ENCODE data around the gene IQSEC1. TPM values are rescaled to one million over a fixed set of nuclear protein-coding genes. Genes with fewer than 3 reads are reported as not detected.

The IQSEC1 gene
- total and polyA plus RNA-seq, 8 donors: 24.9 to 57.0 (median 34.2) TPM

DNA sequence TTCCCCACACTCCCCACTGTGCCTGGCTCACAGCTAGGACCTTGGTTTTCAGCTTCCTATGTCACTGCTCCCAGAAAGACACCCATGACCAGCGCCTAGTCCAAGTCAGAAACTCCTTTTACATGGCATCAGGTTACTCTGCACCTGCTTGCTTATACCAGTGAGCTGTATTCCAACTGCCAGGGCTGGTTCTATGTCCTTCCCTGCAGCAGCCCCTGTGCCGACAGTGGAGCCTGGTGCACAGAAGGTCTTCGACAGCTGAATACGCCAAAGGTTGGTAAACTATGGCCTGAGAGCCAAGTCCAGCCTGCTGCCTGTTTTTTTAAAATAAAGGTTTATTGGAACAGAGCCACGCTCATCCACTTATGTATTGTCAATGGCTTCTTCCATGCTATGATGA is 102.5 kb downstream of the IQSEC1 start:
- TF ChIP-seq, protein P1, sequence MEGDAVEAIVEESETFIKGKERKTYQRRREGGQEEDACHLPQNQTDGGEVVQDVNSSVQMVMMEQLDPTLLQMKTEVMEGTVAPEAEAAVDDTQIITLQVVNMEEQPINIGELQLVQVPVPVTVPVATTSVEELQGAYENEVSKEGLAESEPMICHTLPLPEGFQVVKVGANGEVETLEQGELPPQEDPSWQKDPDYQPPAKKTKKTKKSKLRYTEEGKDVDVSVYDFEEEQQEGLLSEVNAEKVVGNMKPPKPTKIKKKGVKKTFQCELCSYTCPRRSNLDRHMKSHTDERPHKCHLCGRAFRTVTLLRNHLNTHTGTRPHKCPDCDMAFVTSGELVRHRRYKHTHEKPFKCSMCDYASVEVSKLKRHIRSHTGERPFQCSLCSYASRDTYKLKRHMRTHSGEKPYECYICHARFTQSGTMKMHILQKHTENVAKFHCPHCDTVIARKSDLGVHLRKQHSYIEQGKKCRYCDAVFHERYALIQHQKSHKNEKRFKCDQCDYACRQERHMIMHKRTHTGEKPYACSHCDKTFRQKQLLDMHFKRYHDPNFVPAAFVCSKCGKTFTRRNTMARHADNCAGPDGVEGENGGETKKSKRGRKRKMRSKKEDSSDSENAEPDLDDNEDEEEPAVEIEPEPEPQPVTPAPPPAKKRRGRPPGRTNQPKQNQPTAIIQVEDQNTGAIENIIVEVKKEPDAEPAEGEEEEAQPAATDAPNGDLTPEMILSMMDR (IDR thresholded peaks at IDR 0.05): no peak
- Histone ChIP-seq H3K27me3 (peaks cover 0 to 5% of the 10 kb centered on the region in 2 donors), H3K4me3 (no peak overlapping the region), H3K4me1 (peaks cover 7 to 39% of the 10 kb centered on the region in 2 donors), H3K36me3 (no peaks in the 10 kb centered on the region), H3K9me3 (no peaks in the 10 kb centered on the region), H3K27ac (no peak overlapping the region)
- peak in 1 of 4 donors; percentile 12 for DNase-seq
- intact Hi-C loops (cut with DNase I): no loop called here
- no peak for ATAC-seq

DNA sequence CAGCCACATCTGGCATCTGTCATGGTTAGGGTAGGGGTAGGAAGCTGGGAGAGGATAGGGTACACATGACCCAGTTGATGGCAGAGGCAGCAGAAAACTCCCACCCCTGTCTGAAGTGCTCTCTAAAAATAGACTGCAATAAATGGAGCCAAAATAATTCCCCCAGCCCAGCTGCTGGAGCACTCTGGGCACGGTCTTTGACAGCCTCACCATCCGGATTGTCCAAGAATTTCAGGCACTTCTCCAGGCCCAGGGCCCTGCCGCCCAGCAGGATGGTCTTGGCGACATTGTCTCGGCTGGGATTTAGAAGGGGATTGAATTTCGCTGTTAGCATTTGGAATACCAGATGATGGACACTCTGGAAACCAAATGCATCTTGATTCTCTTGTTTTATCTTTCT is 103.7 kb downstream of the IQSEC1 start:
- DNase-seq: peak in 1 of 4 donors; percentile 9
- peaks cover 15 to 46% of the 10 kb centered on the region in 2 donors for H3K4me1 ChIP-seq
- intact Hi-C loops (cut with DNase I): no loop called here

DNA sequence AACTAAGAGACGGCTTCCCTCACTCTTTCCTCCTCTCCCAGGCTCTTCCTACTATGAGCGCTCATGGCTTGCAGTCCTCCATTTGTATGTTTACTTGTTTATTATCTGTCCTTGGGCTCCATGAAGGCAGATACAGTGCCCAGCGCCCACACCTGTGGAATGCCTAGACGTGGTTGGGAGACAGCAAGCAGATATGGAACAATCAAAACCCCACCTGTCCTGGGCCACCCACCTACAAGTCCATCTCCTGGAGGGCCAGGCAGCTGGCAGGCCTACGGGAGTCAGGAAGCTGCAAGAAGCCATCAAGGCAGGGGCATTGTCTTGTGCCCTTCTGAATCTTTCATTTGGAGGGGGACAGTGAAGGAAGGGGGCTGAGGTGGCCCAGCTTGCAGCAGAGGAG is 104.7 kb downstream of the IQSEC1 start:
- no peak for ATAC-seq
- TF ChIP-seq, protein P1 (IDR thresholded peaks at IDR 0.05): no peak
- DNase-seq: peak in 1 of 4 donors; percentile 55
- H3K27ac ChIP-seq: no peak overlapping the region
- H3K4me1 ChIP-seq: peaks cover 24 to 51% of the 10 kb centered on the region in 2 donors
- no peaks in the 10 kb centered on the region for H3K36me3 ChIP-seq
- H3K9me3 ChIP-seq: no peaks in the 10 kb centered on the region
- intact Hi-C loops (cut with DNase I): no loop called here
- peaks cover 0 to 5% of the 10 kb centered on the region in 2 donors for H3K27me3 ChIP-seq
- no peak overlapping the region for H3K4me3 ChIP-seq

More for the DNA sequence above, 103.7 kb downstream of the IQSEC1 start:
- Histone ChIP-seq H3K27me3 (peaks cover 0 to 5% of the 10 kb centered on the region in 2 donors), H3K27ac (no peak overlapping the region), H3K36me3 (no peaks in the 10 kb centered on the region), H3K4me3 (no peak overlapping the region), H3K9me3 (no peaks in the 10 kb centered on the region)
- TF ChIP-seq, protein P1 (IDR thresholded peaks at IDR 0.05): no peak
- no peak for ATAC-seq

DNA sequence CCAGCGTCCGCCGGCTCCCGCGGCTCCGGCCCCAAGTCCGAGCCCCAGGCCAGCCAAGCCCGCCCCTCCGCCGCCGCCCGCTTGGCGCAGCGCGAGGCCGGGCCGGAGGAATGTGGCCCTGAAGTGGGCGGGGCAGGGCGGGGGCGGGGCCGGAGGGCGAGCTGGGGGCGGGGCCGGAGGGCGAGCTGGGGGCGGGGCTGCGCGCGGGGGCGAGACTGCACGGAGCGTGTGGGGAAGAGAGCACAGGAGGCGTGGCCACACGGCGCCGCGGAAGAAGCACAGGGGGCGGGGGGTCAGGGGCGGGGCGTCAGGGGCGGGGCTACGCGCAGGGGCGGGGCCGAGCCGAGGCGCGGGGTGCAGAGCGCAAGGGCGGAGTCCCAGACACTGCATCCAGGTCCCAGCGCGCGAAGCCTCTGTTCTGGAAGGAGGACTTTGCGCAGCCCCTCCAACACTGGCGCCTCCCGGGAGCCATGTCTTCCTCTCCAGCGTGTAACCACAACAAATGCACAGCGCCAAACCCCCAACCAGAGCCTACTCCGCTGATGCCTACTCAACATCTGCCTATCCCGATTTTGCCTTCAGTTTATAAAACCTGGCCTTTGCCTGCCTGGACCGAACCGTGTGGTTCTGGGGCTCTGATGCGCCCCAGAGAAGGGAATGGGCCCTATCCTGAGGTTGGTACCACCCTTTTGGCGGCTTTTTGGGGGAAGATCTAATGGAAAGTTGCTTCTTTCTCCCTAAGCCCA is 105.5 kb downstream of the IQSEC1 start:
- H3K4me1 ChIP-seq: peaks cover 27 to 58% of the 10 kb centered on the region in 2 donors
- DNase-seq (peak; percentile 77 to 97 (median 94)), ATAC-seq (peak; percentile 96)
- intact Hi-C loops (cut with DNase I): no loop called here
- peaks cover 0 to 5% of the 10 kb centered on the region in 2 donors for H3K27me3 ChIP-seq
- peaks cover 0 to under 1% of the 10 kb centered on the region in 2 donors for H3K36me3 ChIP-seq
- H3K9me3 ChIP-seq: no peaks in the 10 kb centered on the region
- peak overlapping the region; percentile 59 to 67 for H3K27ac ChIP-seq
- H3K4me3 ChIP-seq: peak overlapping the region; percentile 74 to 80
- TF ChIP-seq, protein P1 (IDR thresholded peaks at IDR 0.05): no peak

DNA sequence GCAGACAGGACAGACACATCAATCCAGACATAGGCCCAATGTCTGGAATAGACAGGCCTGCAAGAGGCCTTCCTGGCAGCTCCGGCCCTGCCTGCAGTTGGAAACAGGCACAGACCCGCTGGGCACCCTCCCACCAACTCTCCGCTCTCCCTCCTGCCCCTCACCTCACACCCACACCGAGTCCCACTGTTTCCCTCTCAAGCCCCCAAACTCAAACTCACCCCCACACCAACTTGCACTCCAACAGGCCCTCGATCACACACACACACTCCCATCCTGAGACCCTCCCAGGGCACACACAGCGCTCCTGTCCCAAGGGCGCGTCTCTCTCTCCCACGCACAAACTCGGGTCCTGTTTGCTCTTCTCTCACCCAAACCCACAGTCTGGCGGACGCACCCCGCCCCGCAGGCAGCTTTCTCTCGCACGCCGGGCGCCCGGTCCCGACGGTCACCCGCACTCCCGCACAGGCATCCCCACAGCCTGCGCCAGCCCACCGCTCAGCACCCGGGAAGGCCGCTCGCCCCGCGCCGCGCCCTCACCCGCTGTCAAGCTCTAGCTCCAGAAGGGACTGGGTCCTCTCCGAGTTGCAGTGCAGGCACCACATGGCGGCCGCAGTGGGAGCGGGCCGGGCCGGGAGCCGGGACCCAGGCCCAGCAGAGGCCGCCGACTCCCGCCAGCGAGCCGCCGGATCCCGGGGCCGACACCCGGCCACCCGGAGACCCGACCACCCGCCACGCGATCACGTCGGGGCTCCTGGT is 106.2 kb downstream of the IQSEC1 start:
- Histone ChIP-seq H3K9me3 (no peaks in the 10 kb centered on the region), H3K4me1 (peaks cover 33 to 66% of the 10 kb centered on the region in 2 donors), H3K27me3 (peaks cover 0 to 5% of the 10 kb centered on the region in 2 donors), H3K36me3 (peaks cover 0 to 4% of the 10 kb centered on the region in 2 donors), H3K4me3 (peak overlapping the region; percentile 74 to 80), H3K27ac (peak overlapping the region; percentile 59 to 67)
- DNase-seq (no peak), ATAC-seq (peak; percentile 9)
- TF ChIP-seq, protein P1 (IDR thresholded peaks at IDR 0.05): no peak
- intact Hi-C loops (cut with DNase I): no loop called here
